K562 (cell line): ENCODE measurements around the gene PTAR1. TPM values are rescaled to one million over a fixed set of nuclear protein-coding genes. Genes with fewer than 3 reads are reported as not detected.
A peak's percentile ranks its signal among the peaks of the same experiment; 100 is the strongest.

Experiments
- ATAC-seq: fragments of 200-7000 bp; cut with Tn5 transposase; 3 replicates; pipeline ENCODE4 v1.9.1; 2020; ENCODE audit warnings: moderate library complexity
- BruUV-seq: library from RNA; stranded (reverse); fragments of 400-500 nt; replicated peaks from 2 replicates; lab custom pipeline; 2021; lab: Mats Ljungman, UMichigan
- CTCF ChIA-PET: fragments of 300-600 bp; formaldehyde crosslinking; extraction: SDS; loops from one replicate; lab custom pipeline; 2021; ENCODE audit warnings: low intra/inter-chr PET ratio; lab: Yijun Ruan, JAX
- POLR2A ChIA-PET: fragments of 300-600, 350-650 bp; sonication (Branson Sonifier 250); formaldehyde crosslinking; extraction: SDS; loops from one replicate; lab custom pipeline; 2021; ENCODE audit warnings: antibody characterized with exemption, inconsistent platforms; lab: Yijun Ruan, JAX
- DNase-seq, 4 experiments: peaks; one replicate each; pipeline versions ENCODE4 v3.0.0 to v3.0.0-alpha.2; 2011 to 2018; ENCODE audit warnings: low spot score in 3 of 4, mixed read lengths in 3 of 4; ENCODE audit errors: extremely low read depth in 1 of 4
- FAIRE-seq: peaks from 2 replicates; lab custom pipeline; 2011; peaks lifted over from hg19 to GRCh38; lab: Jason Lieb, UNC
- H2AFZ ChIP-seq: 2 replicates; pipeline ENCODE4 v1.6.0; 2011; ENCODE audit warnings: low read depth, low read length, control low read depth, inconsistent platforms
- H3K27ac ChIP-seq: fragments of 200-600 bp; 3 replicates; pipeline ENCODE4 v1.8.0; 2011; ENCODE audit warnings: low read depth, mild to moderate bottlenecking, control low read depth, inconsistent platforms, low read length, moderate library complexity, mixed read lengths; ENCODE audit errors: extremely low read depth
- H3K27me3 ChIP-seq, 2 experiments: fragments of 300-600 bp in 1 of 2; 2 replicates in 1 of 2; 3 replicates in 1 of 2; pipeline versions ENCODE4 v1.6.0 to v1.8.0; 2011; ENCODE audit warnings: inconsistent platforms in 2 of 2, low read length in 2 of 2, mild to moderate bottlenecking in 1 of 2, mixed read lengths in 1 of 2, moderate library complexity in 1 of 2; ENCODE audit not compliant: control insufficient read depth in 2 of 2, insufficient read depth in 2 of 2
- H3K36me3 ChIP-seq: fragments of 300-600 bp; 3 replicates; pipeline ENCODE4 v1.8.0; 2011; ENCODE audit warnings: mild to moderate bottlenecking, low read length, inconsistent platforms; ENCODE audit not compliant: control insufficient read depth, insufficient read depth
- H3K4me1 ChIP-seq, 2 experiments: fragments of 200-600 bp in 1 of 2; replicated peaks in 1 of 2; 2 replicates in 1 of 2; 3 replicates in 1 of 2; pipeline versions ENCODE4 v1.5.1 to v1.8.0; 2011; ENCODE audit warnings: inconsistent platforms in 2 of 2, low read length in 2 of 2, mild to moderate bottlenecking in 1 of 2, mixed read lengths in 1 of 2, moderate library complexity in 1 of 2; ENCODE audit not compliant: control insufficient read depth in 2 of 2, insufficient read depth in 2 of 2
- H3K4me2 ChIP-seq: 2 replicates; pipeline ENCODE4 v1.6.1; 2011; ENCODE audit warnings: low read length, control low read depth, inconsistent platforms, mixed read lengths; ENCODE audit not compliant: insufficient read depth
- H3K4me3 ChIP-seq: fragments of 200-600 bp; sonication (generic), shearing (Covaris generic); 2 replicates; pipeline ENCODE4 v1.5.1; 2016; ENCODE audit warnings: control low read depth, inconsistent platforms
- H3K79me2 ChIP-seq: fragments of 200-600 bp; 3 replicates; pipeline ENCODE4 v1.8.0; 2011; ENCODE audit warnings: low read length, inconsistent platforms; ENCODE audit not compliant: control insufficient read depth, insufficient read depth
- H3K9ac ChIP-seq, 2 experiments: 2 replicates each; pipeline versions ENCODE4 v1.6.0 to v1.6.1; 2011; ENCODE audit warnings: low read depth in 2 of 2, low read length in 2 of 2, control low read depth in 1 of 2, inconsistent platforms in 1 of 2, mild to moderate bottlenecking in 1 of 2, mixed read lengths in 1 of 2; ENCODE audit not compliant: insufficient read depth in 1 of 2
- H3K9me1 ChIP-seq: one replicate; pipeline ENCODE4 v1.6.0; 2011; ENCODE audit warnings: inconsistent platforms, mild to moderate bottlenecking, low read length, moderate library complexity; ENCODE audit not compliant: control insufficient read depth, insufficient read depth
- H3K9me3 ChIP-seq: replicated peaks from 2 replicates; pipeline ENCODE4 v1.5.1; 2011; ENCODE audit warnings: low read depth, low read length, inconsistent platforms; ENCODE audit not compliant: control insufficient read depth, insufficient read depth
- H4K20me1 ChIP-seq: replicated peaks from 2 replicates; pipeline ENCODE4 v1.6.1; 2011; ENCODE audit warnings: low read length, inconsistent platforms, mixed read lengths; ENCODE audit not compliant: control insufficient read depth, insufficient read depth
- MTA2 ChIP-seq: fragments of 450-650 bp; IDR thresholded peaks from 2 replicates; pipeline ENCODE4 v1.6.1; 2016; ENCODE audit warnings: low read depth
- NFIC ChIP-seq: fragments of 450-650 bp; IDR thresholded peaks from 2 replicates; pipeline ENCODE4 v1.6.1; 2017; ENCODE audit warnings: mild to moderate bottlenecking, inconsistent platforms
- PPARD ChIP-seq: fragments of 250-450 bp; sonication (Bioruptor Pico); IDR thresholded peaks from 2 replicates; pipeline ENCODE4 v1.8.0; 2022; ENCODE audit warnings: inconsistent platforms, mild to moderate bottlenecking, moderate library complexity
- ZNF830 ChIP-seq: fragments of 250-450 bp; sonication (Bioruptor Pico); IDR thresholded peaks from 2 replicates; pipeline ENCODE4 v1.5.0; 2021; ENCODE audit warnings: mild to moderate bottlenecking
- WGBS: fragments of 100-300 bp; shearing (Covaris generic); methylation state at CpG from one replicate; pipeline ENCODE4 v1.1.6; 2016; ENCODE audit warnings: low coverage, mixed read lengths; ENCODE audit not compliant: insufficient coverage; ENCODE audit errors: missing lambda C conversion rate; 5-methylcytosine and 5-hydroxymethylcytosine counted together
- in situ Hi-C: fragments of 300-500 bp; cut with MboI; formaldehyde crosslinking; loops from 4 replicates; pipeline ENCODE4 v1.15.0; 2018; ENCODE audit warnings: inconsistent platforms, mixed read lengths
- intact Hi-C: fragments of 100-400 bp; cut with micrococcal nuclease; formaldehyde crosslinking; loops from 2 replicates; pipeline ENCODE4 v1.14.2; 2022
- polyA plus RNA-seq, 8 experiments: library from polyadenylated mRNA; depleted of rRNA in 4 of 8; stranded (reverse) in 5 of 8; unstranded in 3 of 8; fragments of >200 nt; fragmentation: Nextera tagmentation in 2 of 8; fragmentation: Illumina TruSeq in 1 of 8; extraction: Ambion mirVana in 2 of 8; extraction: Trizol in 1 of 8; gene quantifications; 2 replicates each; pipeline versions ENCODE4 v1.2.1 to v1.2.3, GENCODE V29; 2011 to 2014; ENCODE audit warnings: inconsistent platforms in 1 of 8, missing spikeins in 1 of 8
- total RNA-seq, 7 experiments: library from RNA; depleted of rRNA in 6 of 7; stranded (reverse); fragments of >200 nt in 6 of 7; fragmentation: Illumina TruSeq in 2 of 7; extraction: Trizol in 2 of 7; gene quantifications; 2 replicates each; pipeline versions ENCODE4 v1.2.1 to v1.2.3, GENCODE V29; 2011 to 2021; ENCODE audit warnings: low replicate concordance in 1 of 7
- TF ChIP-seq, protein P1 (sequence below): fragments of 450-650 bp; formaldehyde crosslinking; IDR thresholded peaks from 2 replicates; pipeline ENCODE4 v1.4.0; 2020; ENCODE audit warnings: mild to moderate bottlenecking, moderate library complexity

Gene PTAR1
- total and polyA plus RNA-seq, 9 of the 15 experiments (the other 6 are each of a cell fraction or from before 2014, with no cell fraction given) = 10.1 to 48.0 (median 28.0) TPM

DNA sequence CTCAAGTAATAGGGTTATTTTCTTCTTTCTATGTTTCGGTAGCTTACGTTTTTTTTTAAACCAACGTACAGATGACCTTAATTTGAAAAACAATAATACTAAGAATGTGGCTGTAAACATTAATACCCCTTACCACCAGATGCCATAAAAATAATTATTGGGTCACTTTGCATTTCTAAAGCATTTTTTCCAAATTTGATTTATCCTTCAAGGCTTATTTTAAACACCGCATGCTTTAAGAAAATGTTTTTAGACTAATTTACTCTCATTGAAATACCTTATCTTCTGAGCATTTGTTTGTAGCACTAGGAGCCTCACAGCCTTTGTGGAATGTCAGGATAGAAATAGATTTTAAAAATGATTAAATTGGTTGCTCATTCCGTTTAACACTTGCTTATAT, 81.9 kb downstream of the PTAR1 start:
- FAIRE-seq (no peak), ATAC-seq (no peak), DNase-seq (no peak)
- intact Hi-C loops (no loop called here), in situ Hi-C loops (no loop called here)
- H3K4me3 ChIP-seq = no peak overlapping the region
- 9% methylated on average over 5 of the region's 5 CpGs for WGBS
- H3K9me3 ChIP-seq = no peaks in the 10 kb centered on the region
- no peak overlapping the region for H3K4me2 ChIP-seq
- ChIA-PET CTCF (no interaction called here), POLR2A (no interaction called here)
- H3K79me2 ChIP-seq = no peaks in the 10 kb centered on the region
- no peaks in the 10 kb centered on the region for H4K20me1 ChIP-seq
- peaks cover 0 to 3% of the 10 kb centered on the region in 2 experiments; a peak in 2 of 5 replicates for H3K4me1 ChIP-seq
- TF ChIP-seq PPARD (no peak), ZNF830 (no peak)
- TF ChIP-seq, protein P1, sequence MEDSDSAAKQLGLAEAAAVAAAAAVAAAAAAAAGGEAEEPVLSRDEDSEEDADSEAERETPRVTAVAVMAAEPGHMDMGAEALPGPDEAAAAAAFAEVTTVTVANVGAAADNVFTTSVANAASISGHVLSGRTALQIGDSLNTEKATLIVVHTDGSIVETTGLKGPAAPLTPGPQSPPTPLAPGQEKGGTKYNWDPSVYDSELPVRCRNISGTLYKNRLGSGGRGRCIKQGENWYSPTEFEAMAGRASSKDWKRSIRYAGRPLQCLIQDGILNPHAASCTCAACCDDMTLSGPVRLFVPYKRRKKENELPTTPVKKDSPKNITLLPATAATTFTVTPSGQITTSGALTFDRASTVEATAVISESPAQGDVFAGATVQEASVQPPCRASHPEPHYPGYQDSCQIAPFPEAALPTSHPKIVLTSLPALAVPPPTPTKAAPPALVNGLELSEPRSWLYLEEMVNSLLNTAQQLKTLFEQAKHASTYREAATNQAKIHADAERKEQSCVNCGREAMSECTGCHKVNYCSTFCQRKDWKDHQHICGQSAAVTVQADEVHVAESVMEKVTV = no peak
- H2AFZ ChIP-seq = no peak overlapping the region
- no TSS peak for BruUV-seq
- no peak overlapping the region for H3K27ac ChIP-seq
- H3K9me1 ChIP-seq = no peaks in the 10 kb centered on the region
- H3K9ac ChIP-seq = no peak overlapping the region
- no peaks in the 10 kb centered on the region; a peak in 1 of 5 replicates for H3K27me3 ChIP-seq
- H3K36me3 ChIP-seq = no peaks in the 10 kb centered on the region

DNA sequence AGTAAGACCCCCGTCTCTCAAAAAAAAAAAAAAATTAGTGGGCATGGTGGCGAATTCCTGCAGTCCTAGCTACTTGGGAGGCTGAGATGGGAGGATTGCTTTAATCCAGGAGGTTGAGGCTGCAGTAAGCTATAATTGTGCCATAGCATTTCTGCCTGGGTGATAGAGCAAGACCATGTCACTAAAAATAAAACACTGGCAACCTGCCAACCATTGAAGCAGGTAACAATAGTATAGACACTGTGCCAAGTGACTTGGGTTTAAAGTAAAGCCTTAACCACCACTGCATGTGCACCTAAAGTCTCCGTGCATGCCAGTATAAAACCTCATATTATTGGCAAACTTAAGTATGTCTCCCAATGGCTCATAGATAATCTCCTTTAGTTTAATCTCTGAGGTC, 84.2 kb downstream of the PTAR1 start:
- no TSS peak for BruUV-seq
- CTCF ChIA-PET = no interaction called here
- intact Hi-C loops = no loop called here

More for the DNA sequence above, 84.2 kb downstream of the PTAR1 start:
- TF ChIP-seq MTA2 = no peak
- TF ChIP-seq NFIC = peak; percentile 66
- ATAC-seq (no peak), DNase-seq (no peak), FAIRE-seq (no peak)
- in situ Hi-C loops = no loop called here
- Histone ChIP-seq H2AFZ (no peak overlapping the region), H3K9me1 (no peaks in the 10 kb centered on the region), H3K79me2 (no peaks in the 10 kb centered on the region), H3K9ac (no peak overlapping the region), H4K20me1 (no peaks in the 10 kb centered on the region; the same call in 1 of the 2 replicates), H3K4me2 (no peak overlapping the region), H3K4me3 (no peak overlapping the region), H3K27me3 (peaks cover 0 to 10% of the 10 kb centered on the region in 2 experiments; a peak in 3 of 5 replicates), H3K27ac (no peak overlapping the region), H3K36me3 (no peaks in the 10 kb centered on the region), H3K4me1 (peaks cover 0 to 15% of the 10 kb centered on the region in 2 experiments; a peak in 2 of 5 replicates), H3K9me3 (no peaks in the 10 kb centered on the region)
- POLR2A ChIA-PET = no interaction called here
- WGBS = 0% methylated on average over 1 of the region's 3 CpGs
